Tibial nerve (tissue), 4 donors: Measurements from ENCODE around the gene MDGA2. TPM values are rescaled to one million over a fixed set of nuclear protein-coding genes. Genes with fewer than 3 reads are reported as not detected.
"Not testable (repeated sequence)": the region's sequence is repeated elsewhere in the genome, so short reads cannot be mapped to it uniquely, and the experiment has no call there.

Experiments
- DNase-seq, 2 donors: peaks; one replicate each; pipeline ENCODE4 v3.0.0-alpha.2; 2019; ENCODE audit warnings: low spot score in 2 of 2
- H3K27ac ChIP-seq, 4 donors: fragments of 200-600 bp; sonication (generic) in 3 of 4; one replicate each; pipeline ENCODE4 v1.5.1; 2017 to 2019; ENCODE audit warnings: mild to moderate bottlenecking in 1 of 4
- H3K27me3 ChIP-seq, 2 donors: fragments of 200-600 bp; sonication (generic) in 1 of 2; one replicate each; pipeline versions ENCODE4 v1.5.1 to v1.6.0; 2017 to 2019
- H3K36me3 ChIP-seq, 3 donors: fragments of 200-600 bp; sonication (generic); one replicate each; pipeline ENCODE4 v1.5.1; 2018 to 2019
- H3K4me1 ChIP-seq, 4 donors: fragments of 200-600 bp; sonication (generic) in 3 of 4; one replicate each; pipeline ENCODE4 v1.5.1; 2017 to 2019
- H3K4me3 ChIP-seq, 4 donors: fragments of 200-600 bp; sonication (generic) in 3 of 4; one replicate each; pipeline ENCODE4 v1.5.1; 2017 to 2019; ENCODE audit warnings: mild to moderate bottlenecking in 1 of 4, moderate library complexity in 1 of 4
- H3K9me3 ChIP-seq, 4 donors: fragments of 200-600 bp; sonication (generic) in 3 of 4; one replicate each; pipeline ENCODE4 v1.5.1; 2017 to 2019
- CTCF ChIP-seq, 5 experiments: fragments of 200-600 bp in 3 of 5; fragments of 450-650 bp in 2 of 5; sonication (generic) in 3 of 5; IDR thresholded peaks; one replicate each; pipeline ENCODE4 v1.5.1; 2016 to 2019; ENCODE audit warnings: antibody characterized with exemption in 5 of 5, mild to moderate bottlenecking in 3 of 5, moderate library complexity in 2 of 5
- EP300 ChIP-seq, 2 donors: sonication (generic); formaldehyde crosslinking; IDR thresholded peaks; one replicate each; pipeline ENCODE4 v1.6.1; 2017; ENCODE audit warnings: antibody characterized with exemption in 2 of 2, mild to moderate bottlenecking in 1 of 2
- POLR2A ChIP-seq, 2 donors: fragments of 450-650 bp; IDR thresholded peaks; one replicate each; pipeline ENCODE4 v1.6.1; 2017; ENCODE audit warnings: antibody characterized with exemption in 2 of 2, mild to moderate bottlenecking in 2 of 2, moderate library complexity in 2 of 2
- WGBS, 2 donors: methylation state at CpG; one replicate each; pipeline ENCODE4 v1.1.5; 2018; 5-methylcytosine and 5-hydroxymethylcytosine counted together
- total RNA-seq, 4 donors: library from RNA; depleted of rRNA; stranded (reverse); fragments of >200 nt; gene quantifications; one replicate each; pipeline ENCODE4 v1.1.0, GENCODE V29; 2016

Gene MDGA2
- total RNA-seq, 4 donors from 2014 or later: under 0.01 TPM; not detected in 3

- no peak for TF ChIP-seq EP300 (IDR thresholded peaks at IDR 0.05)
- no peak for TF ChIP-seq POLR2A (IDR thresholded peaks at IDR 0.05)
- no peak for TF ChIP-seq CTCF (IDR thresholded peaks at IDR 0.05)
- Histone ChIP-seq H3K27ac (no peak overlapping the region), H3K36me3 (no peaks in the 10 kb centered on the region), H3K4me1 (no peaks in the 10 kb centered on the region), H3K9me3 (no peaks in the 10 kb centered on the region), H3K4me3 (no peak overlapping the region), H3K27me3 (no peaks in the 10 kb centered on the region)
- WGBS, 2 donors: 91 to 92% methylated on average over 2 of the region's 2 CpGs
- no peak for DNase-seq
These were observed 352.7 kb downstream of the MDGA2 start for GRCh38 chr14:47322751-47323150.

GRCh38 chr14:47302121-47302520 is 373.3 kb downstream of the MDGA2 start:
- Histone ChIP-seq H3K27ac (no peak overlapping the region), H3K27me3 (no peaks in the 10 kb centered on the region), H3K4me1 (no peaks in the 10 kb centered on the region), H3K36me3 (no peaks in the 10 kb centered on the region), H3K9me3 (no peaks in the 10 kb centered on the region), H3K4me3 (no peak overlapping the region)
- WGBS, 2 donors: 68 to 77% methylated on average over 2 of the region's 2 CpGs
- DNase-seq: no peak
- TF ChIP-seq EP300 (IDR thresholded peaks at IDR 0.05): no peak
- no peak for TF ChIP-seq POLR2A (IDR thresholded peaks at IDR 0.05)
- TF ChIP-seq CTCF (IDR thresholded peaks at IDR 0.05): no peak

GRCh38 chr14:47300796-47301195 is 374.6 kb downstream of the MDGA2 start:
- 17% methylated on average over 3 of the region's 3 CpGs for WGBS, 2 donors
- no peak for DNase-seq
- TF ChIP-seq CTCF (IDR thresholded peaks at IDR 0.05) (no peak), EP300 (IDR thresholded peaks at IDR 0.05) (no peak), POLR2A (IDR thresholded peaks at IDR 0.05) (no peak)
- Histone ChIP-seq H3K36me3 (no peaks in the 10 kb centered on the region), H3K4me1 (no peaks in the 10 kb centered on the region), H3K4me3 (no peak overlapping the region), H3K27me3 (no peaks in the 10 kb centered on the region), H3K27ac (no peak overlapping the region), H3K9me3 (no peaks in the 10 kb centered on the region)

GRCh38 chr14:47297374-47297773 is 378.0 kb downstream of the MDGA2 start:
- WGBS, 2 donors: 82 to 85% methylated on average over 1 of the region's 1 CpG
- DNase-seq: no peak
- Histone ChIP-seq H3K4me3 (no peak overlapping the region), H3K27ac (no peak overlapping the region), H3K27me3 (no peaks in the 10 kb centered on the region), H3K9me3 (no peaks in the 10 kb centered on the region), H3K4me1 (no peaks in the 10 kb centered on the region), H3K36me3 (no peaks in the 10 kb centered on the region)
- TF ChIP-seq POLR2A (IDR thresholded peaks at IDR 0.05): no peak
- no peak for TF ChIP-seq EP300 (IDR thresholded peaks at IDR 0.05)
- TF ChIP-seq CTCF (IDR thresholded peaks at IDR 0.05): no peak

- H3K9me3 ChIP-seq: no peaks in the 10 kb centered on the region
- no peak overlapping the region for H3K27ac ChIP-seq
- 95 to 96% methylated on average over 1 of the region's 1 CpG for WGBS, 2 donors
- no peaks in the 10 kb centered on the region for H3K36me3 ChIP-seq
- H3K4me1 ChIP-seq: no peaks in the 10 kb centered on the region
- no peak for TF ChIP-seq EP300 (IDR thresholded peaks at IDR 0.05)
- no peak for TF ChIP-seq CTCF (IDR thresholded peaks at IDR 0.05)
- TF ChIP-seq POLR2A (IDR thresholded peaks at IDR 0.05): no peak
- no peak overlapping the region for H3K4me3 ChIP-seq
- no peaks in the 10 kb centered on the region for H3K27me3 ChIP-seq
- no peak for DNase-seq
These were observed 391.1 kb downstream of the MDGA2 start for GRCh38 chr14:47284283-47284682.

- not testable (repeated sequence) for H3K9me3 ChIP-seq, H3K27ac ChIP-seq, H3K36me3 ChIP-seq, H3K4me1 ChIP-seq, DNase-seq, H3K4me3 ChIP-seq, H3K27me3 ChIP-seq
- 96 to 97% methylated on average over 16 of the region's 16 CpGs for WGBS, 2 donors
These were observed 393.6 kb downstream of the MDGA2 start for GRCh38 chr14:47281761-47282160.
